ENCODE results near the gene AHNAK2.
"Not testable (repeated sequence)": the region's sequence is repeated elsewhere in the genome, so short reads cannot be mapped to it uniquely, and the experiment has no call there.

AHNAK2 gene

GRCh38 chr14:104953896-104954656 lies 24.1 kb downstream of the AHNAK2 start:
- DNase-seq, result no peak

- no peak for DNase-seq
Observed at GRCh38 chr14:104953097-104953496, 25.1 kb downstream of the AHNAK2 start.

DNA sequence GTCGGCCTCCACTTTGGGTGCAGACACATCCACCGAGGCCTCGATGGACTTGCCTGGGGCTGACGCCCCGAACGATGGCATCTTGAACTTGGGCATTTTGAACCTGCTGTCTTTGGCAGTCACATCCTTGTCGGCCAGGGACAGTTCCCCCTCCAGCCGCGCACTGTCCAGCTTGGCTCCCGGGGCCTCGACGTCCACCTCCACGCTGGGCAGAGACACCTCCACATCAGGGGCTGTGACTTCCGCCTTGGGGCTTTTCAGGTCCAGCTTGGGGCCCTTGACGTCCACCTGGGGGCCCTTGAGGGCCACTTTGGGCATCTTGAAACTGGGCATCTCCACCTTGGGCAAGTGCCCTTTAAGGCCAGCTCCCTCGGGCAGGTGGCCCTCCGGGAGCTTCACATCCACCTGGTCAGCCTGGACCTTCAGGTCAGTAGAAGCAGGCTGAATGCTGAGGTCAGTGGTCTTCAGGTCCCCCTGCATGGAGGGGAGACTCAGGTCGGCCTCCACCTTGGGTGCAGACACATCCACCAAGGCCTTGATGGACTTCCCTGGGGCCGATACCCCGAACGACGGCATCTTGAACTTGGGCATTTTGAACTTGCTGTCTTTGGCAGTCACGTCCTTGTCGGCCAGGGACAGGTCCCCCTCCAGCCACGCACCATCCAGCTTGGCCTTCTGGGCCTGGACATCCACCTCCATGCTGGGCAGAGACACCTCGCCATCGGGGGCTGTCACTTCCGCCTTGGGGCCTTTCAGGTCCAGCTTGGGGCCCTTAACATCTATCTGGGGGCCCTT lies 26.1 kb downstream of the AHNAK2 start:
- not testable (repeated sequence) for DNase-seq

- not testable (repeated sequence) for DNase-seq
Observed at GRCh38 chr14:104950701-104951100, 27.5 kb downstream of the AHNAK2 start.

DNA sequence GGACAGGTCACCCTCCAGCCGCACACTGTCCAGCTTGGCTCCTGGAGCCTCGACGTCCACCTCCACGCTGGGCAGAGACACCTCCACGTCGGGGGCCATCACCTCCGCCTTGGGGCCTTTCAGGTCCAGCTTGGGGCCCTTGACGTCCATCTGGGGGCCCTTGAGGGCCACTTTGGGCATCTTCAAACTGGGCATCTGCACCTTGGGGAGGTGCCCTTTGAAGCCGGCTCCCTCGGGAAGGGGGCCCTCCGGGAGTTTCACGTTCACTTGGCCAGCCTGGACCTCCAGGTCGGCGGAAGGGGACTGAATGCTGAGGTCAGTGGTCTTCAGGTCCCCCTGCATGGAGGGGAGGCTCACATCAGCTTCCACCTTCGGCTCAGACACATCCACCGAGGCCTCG lies 28.2 kb downstream of the AHNAK2 start:
- DNase-seq, result no peak

- DNase-seq, result not testable (repeated sequence)
Observed at GRCh38 chr14:104949406-104949955, 28.7 kb downstream of the AHNAK2 start.

GRCh38 chr14:104948736-104949031 lies 29.5 kb downstream of the AHNAK2 start:
- no peak for DNase-seq

- DNase-seq, result not testable (repeated sequence)
Observed at GRCh38 chr14:104947881-104948735, 30.1 kb downstream of the AHNAK2 start.

GRCh38 chr14:104947201-104947600 lies 31.0 kb downstream of the AHNAK2 start:
- not testable (repeated sequence) for DNase-seq

DNA sequence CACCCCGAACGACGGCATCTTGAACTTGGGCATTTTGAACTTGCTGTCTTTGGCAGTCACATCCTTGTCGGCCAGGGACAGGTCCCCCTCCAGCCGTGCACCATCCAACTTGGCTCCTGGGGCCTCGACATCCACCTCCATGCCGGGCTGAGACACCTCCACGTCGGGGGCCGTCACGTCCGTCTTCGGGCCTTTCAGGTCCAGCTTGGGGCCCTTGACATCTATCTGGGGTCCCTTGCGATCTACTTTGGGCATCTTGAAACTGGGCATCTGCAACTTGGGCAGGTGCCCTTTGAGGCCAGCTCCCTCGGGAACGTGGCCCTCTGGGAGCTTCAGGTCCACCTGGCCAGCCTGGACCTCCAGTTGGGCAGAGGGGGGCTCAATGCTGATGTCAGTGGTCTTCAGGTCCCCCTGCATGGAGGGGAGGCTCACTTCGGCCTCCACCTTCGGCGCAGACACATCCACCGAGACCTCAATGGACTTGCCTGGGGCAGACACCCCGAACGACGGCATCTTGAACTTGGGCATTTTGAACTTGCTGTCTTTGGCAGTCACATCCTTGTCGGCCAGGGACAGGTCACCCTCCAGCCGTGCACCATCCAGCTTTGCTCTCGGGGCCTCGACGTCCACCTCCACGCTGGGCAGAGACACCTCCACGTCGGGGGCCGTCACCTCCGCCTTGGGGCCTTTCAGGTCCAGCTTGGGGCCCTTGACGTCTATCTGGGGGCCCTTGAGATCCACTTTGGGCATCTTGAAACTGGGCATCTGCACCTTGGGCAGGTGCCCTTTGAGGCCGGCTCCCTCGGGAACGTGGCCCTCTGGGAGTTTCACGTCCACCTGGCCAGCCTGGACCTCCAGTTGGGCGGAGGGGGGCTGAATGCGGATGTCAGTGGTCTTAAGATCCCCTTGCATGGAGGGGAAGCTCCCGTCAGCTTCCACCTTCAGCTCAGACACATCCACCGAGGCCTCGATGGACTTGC lies 31.9 kb downstream of the AHNAK2 start:
- DNase-seq, result not testable (repeated sequence)

DNA sequence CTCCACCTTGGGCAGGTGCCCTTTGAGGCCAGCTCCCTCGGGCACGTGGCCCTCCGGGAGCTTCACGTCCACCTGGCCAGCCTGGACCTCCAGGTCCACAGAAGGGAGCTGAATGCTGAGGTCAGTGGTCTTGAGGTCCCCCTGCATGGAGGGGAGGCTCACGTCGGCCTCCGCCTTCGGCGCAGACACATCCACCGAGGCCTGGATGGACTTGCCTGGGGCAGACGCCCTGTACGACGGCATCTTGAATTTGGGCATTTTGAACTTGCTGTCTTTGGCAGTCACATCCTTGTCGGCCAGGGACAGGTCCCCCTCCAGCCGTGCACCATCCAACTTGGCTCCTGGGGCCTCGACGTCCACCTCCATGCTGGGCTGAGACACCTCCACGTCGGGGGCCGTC lies 32.9 kb downstream of the AHNAK2 start:
- not testable (repeated sequence) for DNase-seq

GRCh38 chr14:104944436-104945205 lies 33.6 kb downstream of the AHNAK2 start:
- DNase-seq, result not testable (repeated sequence)

DNA sequence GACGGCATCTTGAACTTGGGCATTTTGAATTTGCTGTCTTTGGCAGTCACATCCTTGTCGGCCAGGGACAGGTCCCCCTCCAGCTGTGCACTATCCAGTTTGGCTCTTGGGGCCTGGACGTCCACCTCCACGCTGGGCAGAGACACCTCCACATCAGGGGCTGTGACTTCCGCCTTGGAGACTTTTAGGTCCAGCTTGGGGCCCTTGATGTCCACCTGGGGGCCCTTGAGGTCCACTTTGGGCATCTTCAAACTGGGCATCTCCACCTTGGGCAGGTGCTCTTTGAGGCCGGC lies 34.2 kb downstream of the AHNAK2 start:
- not testable (repeated sequence) for DNase-seq

DNA sequence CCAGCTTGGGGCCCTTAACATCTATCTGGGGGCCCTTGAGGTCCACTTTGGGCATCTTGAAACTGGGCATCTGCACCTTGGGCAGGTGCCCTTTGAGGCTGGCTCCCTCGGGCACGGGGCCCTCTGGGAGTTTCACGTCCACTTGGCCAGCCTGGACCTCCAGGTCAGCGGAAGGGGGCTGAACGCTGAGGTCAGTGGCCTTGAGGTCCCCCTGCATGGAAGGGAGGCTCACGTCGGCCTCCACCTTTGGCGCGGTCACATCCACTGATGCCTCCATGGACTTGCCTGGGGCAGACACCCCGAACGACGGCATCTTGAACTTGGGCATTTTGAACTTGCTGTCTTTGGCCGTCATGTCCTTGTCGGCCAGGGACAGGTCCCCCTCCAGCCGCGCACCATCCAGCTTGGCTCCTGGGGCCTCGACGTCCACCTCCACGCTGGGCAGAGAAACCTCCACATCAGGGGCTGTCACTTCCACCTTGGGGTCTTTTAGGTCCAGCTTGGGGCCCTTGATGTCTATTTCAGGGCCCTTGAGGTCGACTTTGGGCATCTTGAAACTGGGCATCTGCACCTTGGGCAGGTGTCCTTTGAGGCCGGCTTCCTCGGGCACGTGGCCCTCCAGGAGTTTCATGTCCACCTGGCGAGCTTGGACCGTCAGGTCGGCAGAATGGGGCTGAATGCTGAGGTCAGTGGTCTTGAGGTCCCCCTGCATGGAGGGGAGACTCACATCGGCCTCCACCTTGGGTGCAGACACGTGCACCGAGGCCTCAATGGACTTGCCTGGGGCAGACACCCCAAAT lies 34.8 kb downstream of the AHNAK2 start:
- not testable (repeated sequence) for DNase-seq

GRCh38 chr14:104942586-104942985 lies 35.6 kb downstream of the AHNAK2 start:
- DNase-seq, result no peak

DNA sequence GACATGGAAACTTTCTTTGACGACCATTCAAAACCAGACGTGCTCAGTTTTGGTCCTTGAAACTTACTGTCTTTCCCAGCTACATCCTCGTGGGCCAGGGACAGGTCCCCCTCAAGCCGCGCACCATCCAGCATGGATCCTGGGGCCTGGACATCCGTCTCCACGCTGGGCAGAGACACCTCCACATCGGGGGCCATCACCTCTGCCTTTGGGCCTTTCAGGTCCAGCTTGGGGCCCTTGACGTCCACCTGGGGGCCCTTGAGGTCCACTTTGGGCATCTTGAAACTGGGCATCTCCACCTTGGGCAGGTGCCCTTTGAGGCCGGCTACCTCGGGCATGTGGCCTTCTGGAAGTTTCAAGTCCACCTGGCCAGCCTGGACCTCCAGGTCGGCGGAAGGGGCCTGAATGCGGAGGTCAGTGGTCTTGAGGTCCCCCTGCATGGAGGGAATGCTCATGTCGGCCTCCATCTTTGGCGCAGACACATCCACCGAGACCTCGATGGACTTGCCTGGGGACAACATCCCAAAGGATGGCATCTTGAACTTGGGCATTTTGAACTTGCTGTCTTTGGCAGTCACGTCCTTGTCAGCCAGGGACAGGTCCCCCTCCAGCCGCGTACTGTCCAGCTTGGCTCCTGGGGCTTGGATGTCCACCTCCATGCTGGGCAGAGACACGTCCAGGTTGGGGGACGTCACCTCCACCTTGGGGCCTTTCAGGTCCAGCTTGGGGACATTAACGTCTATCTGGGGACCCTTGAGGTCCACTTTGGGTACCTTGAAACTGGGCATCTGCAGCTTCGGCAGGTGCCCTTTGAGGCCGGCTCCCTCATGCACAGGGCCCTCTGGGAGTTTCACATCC lies 36.4 kb downstream of the AHNAK2 start:
- DNase-seq, result no peak

DNA sequence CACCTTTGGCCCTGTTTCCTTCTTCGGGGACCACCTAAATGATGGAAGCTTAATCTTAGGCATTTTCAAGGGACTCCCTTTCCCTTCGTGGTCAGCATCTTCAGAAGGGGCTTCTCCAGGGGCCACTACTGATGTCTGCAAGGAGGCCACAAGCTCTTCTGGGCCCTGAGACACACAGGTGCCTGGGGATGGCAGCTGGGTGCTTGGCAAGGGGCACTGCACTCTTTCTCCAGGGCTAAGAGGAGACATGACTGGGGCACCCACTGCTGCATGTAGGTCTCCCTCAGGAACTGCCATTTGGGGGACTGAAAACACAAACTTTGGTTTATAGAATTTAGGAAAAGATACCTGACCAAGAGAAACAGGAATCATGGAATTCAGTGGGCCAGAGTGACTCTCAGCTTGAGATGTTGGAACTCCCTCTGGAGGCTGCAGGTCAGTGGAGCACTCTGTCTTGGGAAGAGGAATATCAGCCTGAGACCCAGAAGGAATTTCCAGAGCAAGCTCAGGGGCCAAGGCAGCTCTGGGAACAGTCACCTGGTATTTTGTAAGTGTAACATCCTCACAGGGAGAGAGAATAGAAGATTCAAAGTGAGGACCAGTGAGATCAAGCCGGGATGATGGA lies 37.5 kb downstream of the AHNAK2 start:
- no peak for DNase-seq

DNA sequence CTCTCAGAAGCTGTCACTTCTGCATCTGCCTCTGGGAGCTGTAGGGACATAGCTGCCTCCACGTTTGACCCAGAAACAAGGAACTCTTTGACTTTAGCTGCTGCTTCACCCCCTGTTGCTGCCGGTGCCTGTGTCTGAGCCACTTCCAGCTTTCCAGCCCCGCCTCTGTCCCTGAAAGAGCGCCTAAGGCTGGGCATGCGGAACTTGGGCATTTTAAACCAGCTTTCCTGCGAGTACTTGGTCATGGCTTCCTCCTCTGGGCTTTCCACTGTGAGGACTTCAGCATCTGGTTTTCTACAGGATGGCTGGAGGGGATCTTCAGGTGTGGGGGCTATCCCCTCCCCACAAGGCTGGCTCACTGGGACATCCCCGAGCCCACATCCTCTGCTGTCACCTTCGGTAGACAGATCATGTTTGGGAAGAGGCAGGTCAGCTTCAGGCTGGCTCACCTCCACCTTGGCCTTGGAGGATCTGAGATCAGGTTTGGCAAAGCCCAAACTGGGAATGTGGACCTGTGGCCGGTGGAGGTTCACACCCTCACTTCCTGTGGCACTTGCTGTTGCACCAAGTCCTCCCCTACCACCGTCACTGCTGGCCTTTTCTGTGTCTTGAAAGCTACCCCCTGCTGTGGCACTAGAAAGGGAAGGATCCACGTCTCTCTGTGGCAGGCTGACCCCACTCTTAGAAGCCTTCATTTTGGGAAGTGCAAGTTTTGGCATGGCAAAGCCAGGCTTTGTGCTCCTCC lies 38.3 kb downstream of the AHNAK2 start:
- no peak for DNase-seq

All from right kidney (tissue), 1 donor.